GM19324 (cell line): ENCODE results near the gene GDF10.

Source experiments
- ATAC-seq: cut with Tn5 transposase; IDR thresholded peaks from one replicate; pipeline ENCODE4 v1.9.1; 2021; ENCODE audit warnings: mild to moderate bottlenecking, moderate library complexity; ENCODE audit not compliant: unreplicated experiment, low FRiP score

The GDF10 gene, protein sequence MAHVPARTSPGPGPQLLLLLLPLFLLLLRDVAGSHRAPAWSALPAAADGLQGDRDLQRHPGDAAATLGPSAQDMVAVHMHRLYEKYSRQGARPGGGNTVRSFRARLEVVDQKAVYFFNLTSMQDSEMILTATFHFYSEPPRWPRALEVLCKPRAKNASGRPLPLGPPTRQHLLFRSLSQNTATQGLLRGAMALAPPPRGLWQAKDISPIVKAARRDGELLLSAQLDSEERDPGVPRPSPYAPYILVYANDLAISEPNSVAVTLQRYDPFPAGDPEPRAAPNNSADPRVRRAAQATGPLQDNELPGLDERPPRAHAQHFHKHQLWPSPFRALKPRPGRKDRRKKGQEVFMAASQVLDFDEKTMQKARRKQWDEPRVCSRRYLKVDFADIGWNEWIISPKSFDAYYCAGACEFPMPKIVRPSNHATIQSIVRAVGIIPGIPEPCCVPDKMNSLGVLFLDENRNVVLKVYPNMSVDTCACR

DNA sequence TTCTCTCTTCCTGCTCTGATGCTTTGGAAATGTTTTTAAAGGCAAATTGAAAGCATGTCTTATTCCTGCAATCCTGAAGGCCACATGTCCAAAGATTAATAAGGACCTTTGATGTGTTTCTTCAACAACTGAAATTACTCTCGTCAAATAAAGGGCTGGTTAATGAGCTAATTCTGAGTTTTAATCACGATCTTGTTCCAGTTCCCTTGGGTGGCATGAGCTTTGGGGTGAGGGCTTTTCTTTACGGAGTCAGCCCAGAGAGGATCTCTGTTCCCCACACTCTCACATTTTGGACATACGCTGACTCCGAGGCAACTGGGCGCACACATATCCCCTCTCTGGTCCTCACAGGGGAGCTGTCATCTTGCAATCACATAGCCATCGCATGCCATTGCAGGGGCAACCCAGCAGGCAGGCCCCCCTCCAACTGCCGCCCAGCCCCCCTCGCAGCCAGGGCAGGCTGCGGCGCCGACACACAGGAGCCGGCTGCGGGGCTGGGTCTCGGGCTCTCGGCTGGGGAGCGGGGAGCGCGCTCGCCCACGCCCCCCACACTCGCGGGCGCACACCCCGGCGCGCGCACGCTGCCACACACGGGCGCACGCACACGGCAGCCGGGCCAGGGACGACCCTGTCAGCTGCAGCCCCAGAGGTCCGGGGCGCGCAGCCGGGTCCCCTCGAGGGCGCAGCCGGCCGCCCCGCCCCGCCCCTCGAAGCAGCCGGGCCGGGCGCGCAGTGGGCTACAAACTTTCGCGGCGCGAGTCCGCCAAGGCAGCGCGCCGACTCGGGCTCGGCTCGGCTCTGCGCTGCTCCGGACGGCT, at the start of gene GDF10:
GDF10 (plus strand) TSS at position 587 of the 818 bp plus-strand sequence. CDS start 455 bp downstream, outside the sequence.
- ATAC-seq = no peak

DNA sequence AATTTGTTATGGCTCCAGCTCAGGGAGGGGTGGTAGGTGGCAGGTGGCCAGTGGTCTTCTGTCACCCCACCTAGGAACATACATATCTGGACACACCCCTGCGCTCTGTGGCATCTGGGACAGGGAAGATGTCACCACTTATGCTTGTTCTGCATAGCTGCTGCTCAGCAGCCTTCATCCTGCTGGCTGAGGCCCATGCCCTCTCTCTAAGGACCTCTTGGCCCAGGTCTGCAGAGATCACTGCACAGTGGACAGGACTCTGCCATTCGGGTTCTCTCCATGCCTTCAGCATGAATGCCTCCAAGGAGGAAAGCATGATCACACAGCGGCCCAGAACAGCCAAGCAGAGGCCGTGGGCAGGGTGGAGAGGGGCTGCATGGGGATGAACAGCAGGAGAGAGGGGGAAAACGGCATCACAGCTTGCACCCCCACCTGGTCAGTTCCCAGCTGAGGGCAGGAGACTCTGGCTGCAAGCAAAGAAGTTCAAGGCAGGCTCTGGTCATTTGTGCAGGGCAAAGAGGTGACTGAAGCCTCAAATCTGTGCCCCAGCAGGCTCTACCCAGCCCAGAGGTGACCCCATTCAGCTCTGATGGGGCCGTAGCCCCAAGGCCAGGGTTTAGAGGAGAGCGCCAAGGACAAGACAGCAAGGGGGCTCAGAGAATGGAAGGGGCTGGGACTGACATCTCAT, 47.8 kb upstream of the GDF10 start:
- ATAC-seq = no peak

DNA sequence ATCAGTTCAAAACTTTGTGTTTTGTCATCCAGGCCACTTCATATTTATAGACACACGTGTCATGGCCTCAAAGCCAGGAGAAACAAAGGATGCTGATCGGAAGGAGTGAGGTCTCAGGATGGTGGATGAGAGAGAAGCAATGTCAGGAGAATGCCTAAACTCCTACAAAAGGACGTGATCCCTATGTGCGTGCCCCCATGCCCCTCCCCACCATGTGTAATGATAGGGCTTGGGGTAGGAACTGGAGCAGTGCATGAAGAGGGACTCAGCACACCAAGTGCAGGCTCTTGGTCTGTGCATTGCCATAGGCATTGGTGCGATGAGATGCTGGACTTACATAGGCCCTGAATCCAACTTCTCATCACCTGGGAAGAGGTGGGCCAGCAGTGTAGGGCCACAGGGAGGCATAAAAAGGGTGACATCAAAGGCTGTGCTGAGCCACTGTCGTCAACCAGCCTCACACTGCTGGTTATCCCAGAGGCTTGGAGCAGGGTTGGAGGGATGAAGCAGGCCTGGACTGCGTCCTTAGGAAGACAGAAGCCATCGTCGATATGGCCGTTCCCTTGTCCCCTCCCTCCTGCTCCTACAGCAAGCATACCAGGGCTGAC, 46.9 kb upstream of the GDF10 start:
- no peak for ATAC-seq

DNA sequence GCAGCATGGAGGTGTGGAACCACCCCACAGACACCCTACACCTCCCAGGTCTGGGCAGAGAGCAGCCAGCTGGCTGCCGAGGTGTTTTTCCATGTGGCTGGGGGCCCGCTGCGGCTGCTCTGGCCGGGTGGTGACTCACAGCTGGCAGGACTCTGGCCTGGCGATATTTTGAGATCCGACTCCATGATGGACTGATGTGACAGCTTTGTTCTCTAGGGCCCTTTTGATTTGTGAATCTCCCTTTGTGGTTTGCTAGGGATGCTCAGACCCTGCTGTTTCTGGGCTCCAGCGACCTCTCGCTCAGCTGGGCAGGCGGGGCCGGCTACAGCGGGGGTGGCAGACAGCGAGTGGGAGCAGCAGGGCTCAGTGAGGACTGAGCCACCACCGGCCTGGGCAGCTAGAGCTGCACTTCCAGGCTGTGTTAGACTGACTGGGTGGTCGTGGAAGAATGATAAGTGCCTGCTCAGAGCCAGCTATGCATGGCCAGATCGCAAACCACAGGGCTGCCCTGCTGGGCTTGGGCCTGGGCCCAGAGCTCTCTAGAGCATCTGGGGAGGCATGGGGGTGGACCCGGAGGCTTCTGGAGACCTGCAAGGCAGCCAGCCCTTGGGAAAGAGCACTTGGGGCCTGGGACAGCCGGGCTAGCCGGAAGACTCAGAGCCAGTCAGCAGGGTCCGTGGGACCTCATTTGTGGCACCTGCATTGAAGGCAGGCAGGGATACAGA, 46.2 kb upstream of the GDF10 start:
- ATAC-seq = no peak

DNA sequence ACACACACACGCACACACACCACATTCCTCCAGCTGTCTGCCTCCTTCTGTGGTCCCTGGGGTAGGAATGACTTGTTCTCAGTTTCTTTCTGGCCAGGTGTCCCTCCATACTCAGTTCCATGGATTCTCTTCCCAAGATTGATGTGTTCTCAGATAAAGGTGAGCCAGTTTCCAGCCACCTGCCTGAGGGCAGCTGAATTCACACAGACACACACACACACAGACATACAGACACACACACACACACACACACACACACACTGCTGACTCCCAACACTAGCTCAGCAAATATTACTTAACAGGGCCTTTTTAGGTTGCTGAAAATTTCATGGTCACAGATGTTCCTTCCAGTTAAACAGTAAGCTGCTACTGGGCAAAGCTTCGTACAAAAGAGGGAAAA, 45.4 kb upstream of the GDF10 start:
- ATAC-seq = no peak

DNA sequence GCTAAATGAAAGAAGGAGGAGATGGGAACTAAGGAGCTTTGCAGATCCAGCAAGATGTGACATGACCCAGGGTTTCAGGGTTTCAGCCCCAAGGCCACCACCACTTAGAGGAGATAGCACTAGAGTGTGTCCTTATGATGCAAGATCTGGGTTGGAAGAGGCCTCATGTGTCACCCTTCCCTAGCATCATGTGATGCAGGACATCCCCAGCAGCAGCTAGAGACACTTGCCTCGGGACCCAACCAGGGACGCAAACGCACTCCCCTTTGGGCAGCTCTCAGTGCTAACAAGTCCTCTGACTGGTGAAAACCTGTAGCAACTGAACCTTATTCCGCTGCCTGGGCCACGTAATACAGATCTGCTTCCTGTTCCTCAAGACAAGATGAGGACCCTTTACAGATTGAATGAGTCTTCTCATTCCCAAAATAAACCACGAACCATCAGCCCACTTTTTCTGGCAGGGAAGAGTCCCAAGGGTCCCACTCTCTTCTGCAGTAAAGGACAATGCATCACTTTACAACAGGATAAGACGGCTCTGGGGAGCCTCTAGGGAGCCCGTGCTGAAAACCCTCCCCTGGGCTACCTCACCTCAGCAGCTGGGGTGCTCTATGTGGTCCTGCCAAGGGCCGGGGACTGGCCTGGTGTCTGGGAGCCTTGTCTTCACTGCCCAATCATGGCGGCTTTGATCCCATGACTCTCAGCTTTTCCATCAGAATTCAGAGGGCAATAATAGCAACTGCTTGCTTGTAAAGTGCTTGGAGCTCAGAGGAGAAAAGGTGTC, 44.8 kb upstream of the GDF10 start:
- no peak for ATAC-seq

DNA sequence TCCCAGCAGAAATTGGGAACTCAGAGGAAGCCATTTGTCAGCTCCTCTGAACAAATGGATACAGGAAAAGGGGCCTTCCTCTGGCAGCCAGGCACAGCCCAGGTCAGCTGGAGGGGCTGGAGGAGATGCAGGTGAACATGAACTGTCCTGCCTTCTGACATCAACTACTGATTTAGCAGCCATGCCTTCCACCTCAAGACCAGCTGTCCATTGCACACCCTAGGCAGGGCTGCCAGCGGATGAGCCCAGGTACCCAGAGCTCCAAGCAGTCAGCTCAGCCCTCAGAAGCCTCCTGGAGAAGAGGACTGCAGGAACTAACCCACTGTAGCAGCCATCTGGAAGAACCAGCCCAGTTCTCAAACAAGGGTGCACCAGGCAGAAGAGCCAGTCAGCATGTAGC, 44.1 kb upstream of the GDF10 start:
- no peak for ATAC-seq

DNA sequence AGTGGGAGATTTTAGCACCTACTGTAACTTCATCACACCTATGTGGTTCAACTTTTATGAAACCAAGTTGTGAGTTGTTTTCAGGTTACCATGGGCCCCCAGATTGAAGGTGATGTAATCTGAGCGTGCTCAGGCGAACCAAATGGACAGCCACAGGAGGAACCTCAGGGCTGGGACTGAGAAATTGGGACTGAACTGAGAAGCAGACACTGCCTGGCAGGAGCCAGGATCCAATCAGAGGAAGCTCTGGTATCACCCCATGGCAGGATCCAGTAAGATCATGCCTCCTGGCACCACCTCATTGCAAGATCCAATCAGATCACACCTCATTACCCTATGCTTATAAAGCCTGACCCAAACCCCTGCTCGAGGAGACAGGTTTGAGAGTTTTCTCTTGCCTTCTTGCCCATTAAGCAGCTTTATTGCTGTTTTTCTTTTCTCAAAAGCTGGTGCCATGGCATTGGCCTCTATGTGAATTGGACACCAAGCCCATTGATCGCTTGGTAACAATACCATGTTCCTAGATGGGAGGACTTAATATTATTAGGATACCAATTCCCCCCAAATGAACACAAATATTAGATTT, 43.2 kb upstream of the GDF10 start:
- no peak for ATAC-seq

DNA sequence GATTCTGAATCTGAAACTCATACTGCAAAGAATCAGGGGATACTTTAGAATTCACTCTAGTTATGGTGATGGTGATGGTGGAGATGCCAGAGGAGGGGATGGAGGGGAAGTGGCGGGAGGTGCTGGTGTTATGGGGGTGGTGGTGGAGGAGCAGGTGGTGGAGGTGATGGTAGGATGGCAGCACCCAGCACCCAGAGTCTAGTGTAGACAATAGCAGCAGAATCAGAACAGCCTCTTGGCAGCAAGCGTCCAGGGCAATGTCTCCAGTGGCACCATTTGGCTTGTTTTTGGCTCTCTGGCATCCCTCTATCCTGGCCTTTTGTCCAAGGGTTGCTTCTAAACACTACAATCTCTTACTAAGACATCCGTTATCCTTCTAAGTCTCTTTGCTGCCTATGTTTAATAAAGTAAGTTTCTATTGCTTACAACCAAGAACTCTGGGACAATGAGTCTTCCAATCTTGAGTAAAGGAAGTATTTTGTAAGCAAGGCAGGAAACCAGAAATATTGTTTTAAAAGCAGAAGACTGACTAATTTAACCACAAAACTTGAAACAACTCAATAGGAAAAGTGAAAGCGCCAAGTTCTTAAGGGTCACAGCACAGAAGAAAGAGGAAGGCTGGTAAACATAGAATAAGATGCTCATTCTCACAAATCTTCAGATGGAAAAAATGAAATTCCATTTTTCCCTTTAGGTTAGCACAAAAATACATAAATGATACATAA, 42.4 kb upstream of the GDF10 start:
- no peak for ATAC-seq

DNA sequence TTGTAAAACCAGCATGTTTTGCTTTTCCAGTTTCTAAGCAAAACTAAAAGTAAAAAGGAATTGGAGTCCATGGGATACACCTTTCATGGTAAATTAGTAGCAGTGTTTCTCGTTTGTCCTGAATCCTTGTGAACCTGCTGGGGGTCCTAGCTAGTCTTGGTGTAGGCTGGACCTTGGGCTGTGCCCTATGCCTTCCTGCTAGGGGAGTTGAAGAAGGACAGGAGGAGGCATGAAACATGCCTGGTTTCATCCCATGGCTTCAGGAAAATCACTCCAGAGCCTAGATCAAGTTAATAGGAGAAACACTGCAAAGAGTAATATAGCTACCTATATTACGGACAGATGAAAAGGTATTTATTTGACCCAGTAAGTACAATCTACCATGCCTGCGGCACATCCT, 41.1 kb upstream of the GDF10 start:
- no peak for ATAC-seq

DNA sequence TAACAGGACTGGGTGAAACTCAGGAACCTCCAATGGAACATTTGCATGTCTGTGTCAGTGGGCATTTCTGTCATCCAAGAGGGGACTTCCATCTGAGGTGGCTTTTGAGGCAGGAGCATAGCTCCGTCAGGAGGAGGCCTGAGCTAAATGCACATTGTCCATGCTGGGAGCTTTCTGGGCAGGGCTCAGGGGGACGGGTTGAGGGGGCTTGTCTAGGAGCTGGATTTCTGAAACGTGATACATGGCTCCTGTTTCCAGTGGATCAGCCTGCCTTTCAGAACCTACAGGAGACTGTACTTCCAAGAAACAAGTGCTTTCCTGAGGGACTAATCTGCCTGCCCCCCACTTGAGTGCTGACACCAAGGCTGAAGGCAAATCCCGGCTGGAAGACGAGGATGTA, 40.5 kb upstream of the GDF10 start:
- no peak for ATAC-seq

DNA sequence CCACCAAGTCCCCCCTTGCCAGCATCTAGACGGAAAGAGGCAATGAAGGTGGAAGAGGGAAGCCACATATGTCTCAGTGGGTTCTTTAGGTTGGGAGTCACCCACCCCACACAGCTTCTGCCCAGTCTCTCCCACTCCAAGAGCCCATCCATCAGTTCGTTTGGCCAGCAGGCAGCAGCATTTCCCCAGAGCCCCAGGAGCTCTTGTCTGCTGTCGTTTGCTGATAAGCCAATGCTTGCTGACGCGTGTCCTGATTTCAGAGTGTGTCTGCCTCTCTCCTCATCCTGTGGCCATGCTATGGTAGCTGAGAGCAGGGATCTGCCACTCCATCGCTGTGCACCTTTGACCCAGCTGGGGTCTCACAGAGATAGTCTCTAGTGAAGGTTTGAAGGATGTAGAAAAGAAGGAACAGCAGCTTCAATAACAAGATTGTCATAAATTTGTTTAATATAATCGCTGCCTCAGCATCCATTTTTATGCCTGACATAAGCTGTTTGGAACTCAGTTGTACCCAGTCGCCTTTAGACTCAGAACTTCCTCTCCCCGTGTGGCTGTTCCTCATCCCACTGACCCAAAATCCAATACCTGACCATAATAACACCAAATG, 39.4 kb upstream of the GDF10 start:
- no peak for ATAC-seq

DNA sequence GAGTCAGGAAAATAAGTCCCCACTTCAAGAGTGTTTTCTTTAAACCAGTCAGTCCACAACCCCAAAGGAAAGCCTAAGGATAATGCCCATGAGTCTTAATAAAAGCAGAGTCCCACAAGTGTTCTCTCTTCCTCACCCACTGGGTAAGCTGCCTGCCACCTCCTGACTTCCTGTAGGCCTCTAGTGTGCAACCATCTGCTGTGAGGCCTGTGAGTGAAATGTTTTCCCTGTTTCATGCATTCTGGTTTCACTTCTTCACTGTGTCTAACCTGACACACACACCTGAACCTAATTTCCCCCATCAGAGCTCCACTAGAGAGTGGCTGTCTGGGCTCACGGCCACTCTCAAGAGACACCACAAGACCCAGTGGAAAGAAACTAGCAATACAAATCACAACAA, 38.9 kb upstream of the GDF10 start:
- peak; percentile 98 for ATAC-seq

DNA sequence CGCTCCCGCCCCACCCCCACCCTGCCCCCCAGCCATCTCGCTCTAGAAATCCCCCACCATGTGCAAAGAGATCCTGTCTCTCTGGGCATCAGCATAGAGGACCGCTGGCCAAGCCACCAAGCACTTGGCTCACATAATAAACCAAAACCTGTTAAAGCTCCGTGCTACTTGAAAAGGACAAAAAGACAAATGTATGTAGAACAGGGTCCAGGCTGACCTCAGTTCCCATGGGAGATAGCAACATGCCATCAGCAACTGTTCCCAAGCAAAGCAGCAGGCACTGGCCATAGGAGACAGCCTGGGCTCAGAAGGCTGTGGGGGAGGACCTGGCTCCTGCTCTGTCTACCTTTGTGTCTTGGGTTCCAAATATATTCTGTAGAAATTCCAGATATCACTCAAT, 38.4 kb upstream of the GDF10 start:
- no peak for ATAC-seq

DNA sequence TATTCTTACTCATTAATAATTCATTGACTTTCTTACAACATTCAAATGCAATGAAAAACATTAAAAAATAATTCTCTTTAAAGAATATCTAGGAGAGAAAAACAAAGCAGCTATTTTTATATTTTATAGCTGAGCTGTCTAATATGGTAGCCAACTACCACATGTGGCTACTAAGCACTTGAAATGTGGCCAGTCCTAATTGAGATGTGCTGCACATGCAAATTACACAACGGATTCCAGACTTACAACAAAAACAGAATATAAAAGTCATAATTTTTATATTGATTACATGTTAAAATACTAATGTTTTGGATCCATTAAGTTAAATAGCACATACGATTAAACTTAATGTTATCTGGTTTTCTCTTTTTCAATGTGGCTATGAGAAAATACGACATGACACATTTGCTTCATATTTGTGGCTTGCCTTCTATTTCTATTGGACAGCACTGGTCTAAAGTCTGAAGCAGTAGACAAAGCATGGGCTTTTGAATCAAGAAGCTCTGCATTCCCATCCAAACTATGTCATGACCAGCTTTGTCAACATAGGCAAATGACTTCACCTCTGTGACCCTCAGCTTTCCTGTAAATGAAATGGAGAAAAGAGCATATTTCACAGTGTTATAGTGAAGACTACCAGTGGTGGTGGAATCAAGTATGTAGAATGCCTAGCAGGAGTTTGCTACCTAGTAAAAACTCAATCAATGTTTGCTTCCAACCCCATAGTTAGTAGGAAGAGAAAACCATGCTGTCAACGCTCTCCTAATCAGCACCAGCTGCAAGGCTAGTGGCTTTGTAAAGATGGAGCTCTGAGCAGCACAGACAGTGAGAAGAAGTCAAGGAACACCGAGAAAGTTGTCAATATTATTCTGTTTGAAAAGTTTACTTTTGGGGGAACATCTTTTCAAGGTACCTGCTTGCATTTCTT, 37.1 kb upstream of the GDF10 start:
- no peak for ATAC-seq

DNA sequence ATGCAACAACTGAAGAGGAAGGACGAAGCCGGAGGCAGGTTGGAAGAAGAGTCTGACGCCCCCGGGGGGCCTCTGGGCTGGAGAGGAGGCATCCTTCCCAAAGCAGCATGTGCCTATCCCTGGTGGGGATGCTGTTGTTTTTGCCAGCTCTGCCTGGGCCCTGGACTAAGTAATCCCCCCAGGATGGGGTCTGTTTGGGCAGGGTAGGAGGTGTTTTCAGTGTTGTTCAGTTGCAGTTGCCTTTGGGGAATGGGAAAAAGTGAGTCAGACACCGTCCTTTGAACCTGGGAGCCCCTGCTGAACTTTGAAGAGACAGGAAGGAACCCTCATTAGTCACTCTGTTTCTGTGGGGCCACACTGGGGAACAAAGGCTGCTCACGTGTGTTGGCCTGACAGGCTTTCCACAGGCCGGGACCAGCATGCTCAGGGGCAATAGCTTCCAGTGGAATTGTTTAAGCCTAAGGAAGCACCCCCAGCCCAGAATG, 35.2 kb upstream of the GDF10 start:
- no peak for ATAC-seq

DNA sequence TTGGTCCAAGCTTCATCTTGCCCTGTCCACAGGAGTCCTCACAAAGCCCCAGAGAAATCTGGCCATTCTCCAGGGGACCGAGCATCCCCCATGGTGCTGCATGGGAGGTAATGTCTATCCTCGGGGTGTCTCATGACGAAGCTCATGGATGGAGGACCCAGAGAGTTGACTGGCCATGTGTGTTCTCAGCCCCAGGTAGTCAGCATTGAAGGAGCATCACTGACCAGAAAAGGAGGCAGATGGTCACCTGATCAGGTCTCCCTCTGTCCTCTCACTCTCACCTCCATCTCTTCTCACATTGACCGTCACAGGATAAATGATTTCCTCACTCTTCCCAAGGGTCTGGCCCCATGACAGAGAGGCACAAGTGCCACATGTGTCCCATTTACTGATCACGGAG, 33.4 kb upstream of the GDF10 start:
- no peak for ATAC-seq
